Epidermal melanocyte (primary cell): ENCODE data around the gene CELF5.
"Not testable (repeated sequence)": the region's sequence is repeated elsewhere in the genome, so short reads cannot be mapped to it uniquely, and the experiment has no call there.

Experiments used
- DNase-seq: peaks from one replicate; pipeline ENCODE4 v3.0.0; 2011; ENCODE audit warnings: low spot score; ENCODE audit not compliant: insufficient read length

CELF5 gene

DNA sequence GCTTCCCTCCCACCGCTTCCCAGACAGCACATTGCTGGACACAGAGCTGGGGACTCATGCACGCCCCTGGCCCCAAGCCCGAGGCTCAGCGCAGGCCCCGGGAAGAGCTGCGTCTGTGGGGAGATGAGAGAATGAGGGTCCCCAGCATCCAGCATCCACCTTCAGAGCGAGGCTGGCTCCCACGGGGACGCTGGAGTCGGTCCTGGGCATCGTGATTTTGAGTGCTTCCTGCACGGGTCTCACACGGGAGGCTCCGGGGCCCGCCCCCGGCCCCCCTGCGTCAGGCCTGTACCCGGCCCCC lies 34.0 kb upstream of the CELF5 start:
- no peak for DNase-seq

DNA sequence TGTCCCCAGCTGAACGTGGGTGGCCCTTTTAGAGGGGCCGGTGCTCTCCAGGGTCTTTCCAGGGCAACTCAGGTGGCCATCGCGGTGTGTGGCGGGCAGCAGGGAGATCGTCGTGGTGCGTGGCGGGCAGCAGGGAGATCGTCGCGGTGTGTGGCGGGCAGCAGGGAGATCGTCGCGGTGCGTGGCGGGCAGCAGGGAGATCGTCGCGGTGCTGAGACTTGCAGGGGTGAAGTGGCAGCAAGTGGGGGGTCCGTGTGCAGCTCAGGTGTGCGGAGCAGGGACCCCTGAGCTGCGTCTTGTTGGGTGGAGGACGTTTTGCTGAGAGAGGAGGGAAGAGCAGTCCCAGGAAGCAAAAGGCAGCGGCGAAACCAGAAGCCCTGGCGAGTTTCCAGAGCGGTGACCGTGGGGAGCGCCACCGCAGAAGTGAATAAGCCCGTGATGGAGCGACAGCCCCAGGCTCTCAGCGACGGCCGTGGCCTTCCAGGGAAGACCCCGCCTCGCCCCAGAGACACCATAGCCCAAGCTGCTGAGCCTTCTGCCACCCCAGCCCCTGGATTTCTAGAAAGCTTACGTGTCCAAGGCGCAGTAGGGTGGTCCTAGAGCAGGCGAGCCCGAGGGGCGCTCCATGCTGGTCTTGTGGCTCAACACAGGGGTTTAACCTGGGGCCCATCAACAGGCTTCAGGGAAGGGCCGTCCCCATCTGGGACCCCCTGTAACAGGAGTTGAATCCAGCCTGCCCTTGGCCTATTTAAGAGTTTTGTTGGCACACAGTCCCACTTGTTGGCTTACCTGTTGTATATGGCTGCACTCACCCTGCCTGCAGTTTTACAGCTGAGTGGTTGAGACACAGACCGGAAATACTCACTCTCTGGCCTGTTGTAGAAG lies 33.3 kb upstream of the CELF5 start:
- DNase-seq: no peak

DNA sequence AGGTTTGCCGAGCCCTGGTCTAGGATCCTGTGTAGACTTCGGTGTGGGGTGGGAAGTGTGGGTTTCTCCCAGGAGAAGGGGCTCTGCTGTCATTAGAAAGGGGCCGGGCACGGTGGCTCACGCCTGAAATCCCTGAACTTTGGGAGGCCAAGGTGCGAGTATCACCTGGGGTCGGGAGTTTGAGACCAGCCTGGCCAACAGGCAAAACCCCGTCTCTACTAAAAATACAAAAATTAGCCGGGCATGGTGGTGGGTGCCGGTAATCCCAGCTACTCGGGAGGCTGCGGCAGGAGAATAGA lies 32.7 kb upstream of the CELF5 start:
- not testable (repeated sequence) for DNase-seq

DNA sequence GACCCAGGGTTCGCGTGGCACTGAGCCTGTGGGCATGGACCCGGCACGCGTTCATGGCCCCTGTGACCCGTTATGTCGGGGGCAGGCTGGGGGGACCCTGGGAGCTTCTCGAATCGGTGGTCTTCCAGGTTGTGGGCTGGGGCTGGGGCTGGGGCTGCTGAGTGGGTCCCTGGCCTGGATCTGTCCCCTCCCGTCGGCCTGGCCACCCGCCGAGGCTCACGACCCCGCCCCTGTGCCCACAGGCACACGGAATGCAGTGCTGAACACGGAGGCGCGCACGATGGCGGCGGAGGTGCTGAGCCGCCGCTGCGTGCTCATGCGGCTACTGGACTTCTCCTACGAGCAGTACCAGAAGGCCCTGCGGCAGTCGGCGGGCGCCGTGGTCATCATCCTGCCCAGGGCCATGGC lies 32.2 kb upstream of the CELF5 start:
- DNase-seq: no peak

DNA sequence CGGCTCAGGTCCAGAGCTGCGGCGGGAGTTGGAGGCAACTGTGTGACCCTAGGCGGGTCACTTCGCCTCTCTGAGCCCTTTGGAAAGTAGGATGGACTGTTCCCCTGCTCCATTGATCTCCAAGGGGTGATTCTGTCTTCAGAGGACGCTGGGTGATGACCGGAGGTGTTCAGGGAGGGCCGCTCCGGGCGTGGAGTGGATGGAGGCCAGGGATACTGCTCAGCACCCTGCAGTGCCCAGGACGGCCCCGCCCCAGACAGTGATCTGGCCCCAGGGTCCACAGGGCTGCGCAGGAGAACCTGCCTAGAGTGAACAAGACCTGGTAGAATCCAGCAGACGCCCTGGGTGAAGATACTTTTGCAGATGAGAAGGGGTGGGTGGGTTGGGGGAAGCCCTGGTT lies 31.8 kb upstream of the CELF5 start:
- no peak for DNase-seq

DNA sequence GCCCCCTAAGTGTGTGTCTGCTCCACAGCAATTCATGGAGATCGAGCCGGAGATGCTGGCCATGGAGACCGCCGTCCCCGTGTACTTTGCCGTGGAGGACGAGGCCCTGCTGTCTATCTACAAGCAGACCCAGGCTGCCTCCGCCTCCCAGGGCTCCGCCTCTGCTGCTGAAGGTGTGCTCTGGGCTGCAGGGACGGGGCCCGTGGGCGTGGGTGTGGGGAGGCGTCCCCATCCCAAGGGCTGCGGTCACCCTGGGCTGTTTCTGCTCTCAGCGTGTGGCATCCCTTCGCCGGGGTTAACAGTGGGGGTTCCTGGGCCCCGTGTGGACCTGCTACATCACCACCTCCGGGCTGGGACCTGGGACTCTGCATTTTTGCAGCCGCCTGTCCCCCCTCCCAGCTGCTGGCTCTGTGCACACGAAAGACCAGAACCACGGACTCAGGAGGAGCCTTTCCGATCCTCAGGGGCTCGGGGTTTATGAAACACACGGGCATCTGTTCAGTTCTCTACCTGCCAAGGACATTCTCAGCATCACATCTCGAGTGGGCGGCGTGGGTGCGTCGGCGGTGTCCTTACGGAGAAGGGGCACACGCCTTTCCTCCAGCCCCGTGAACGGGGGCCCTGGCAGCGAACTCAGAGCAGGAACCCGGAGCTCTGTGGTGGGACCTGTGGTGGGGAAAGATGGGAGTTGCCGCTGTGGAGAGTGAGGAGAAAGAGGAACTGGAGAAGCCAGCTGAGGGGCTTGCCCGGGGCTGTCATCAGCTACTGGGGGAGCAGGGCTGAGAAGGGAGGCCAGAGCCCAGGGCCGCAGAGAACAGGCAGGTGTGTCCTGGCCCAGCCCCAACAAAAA lies 31.0 kb upstream of the CELF5 start:
- no peak for DNase-seq

DNA sequence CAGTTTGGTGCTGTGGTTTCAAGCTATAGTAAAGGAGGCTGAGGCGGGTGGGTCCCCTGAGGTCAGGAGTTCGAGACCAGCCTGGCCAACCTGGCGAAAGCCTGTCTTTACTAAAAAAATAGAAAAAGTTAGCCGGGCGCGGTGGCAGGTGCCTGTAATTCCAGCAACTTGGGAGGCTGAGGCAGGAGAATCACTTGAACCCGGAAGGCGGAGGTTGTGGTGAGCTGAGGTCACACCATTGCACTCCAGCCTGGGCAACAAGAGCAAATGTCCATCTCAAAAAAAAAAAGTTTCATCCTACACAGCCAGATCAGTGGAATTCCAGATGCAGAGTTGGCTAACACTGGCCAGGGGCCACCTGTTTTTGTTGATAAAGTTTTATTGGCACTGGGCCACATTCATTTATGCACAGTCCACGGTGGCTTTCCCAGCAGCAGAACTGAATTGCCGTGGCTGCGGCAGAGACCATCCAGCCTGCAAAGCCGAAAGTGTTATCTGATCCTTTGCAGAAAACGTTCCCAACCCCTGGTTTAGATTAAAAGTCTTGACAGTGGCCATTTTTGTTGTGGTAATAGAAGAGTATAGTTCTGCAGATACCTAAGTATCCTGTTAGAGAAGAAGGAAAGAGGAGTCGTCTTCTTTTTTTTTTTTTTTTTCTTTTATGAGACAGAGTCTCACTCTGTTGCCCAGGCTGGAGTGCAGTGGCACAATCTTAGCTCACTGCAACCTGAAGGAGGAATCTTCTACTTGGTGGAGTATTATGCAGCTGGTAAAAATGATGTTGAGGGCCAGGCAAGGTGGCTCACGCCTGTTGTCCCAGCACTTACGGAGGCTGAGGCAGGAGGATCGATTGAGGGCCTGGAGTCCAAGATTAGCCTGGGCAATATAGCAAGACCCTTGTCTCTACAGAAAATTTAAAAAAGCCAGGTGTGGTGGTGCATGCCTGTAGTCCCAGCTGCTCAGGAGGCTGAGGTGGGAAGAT lies 30.1 kb upstream of the CELF5 start:
- no peak for DNase-seq

DNA sequence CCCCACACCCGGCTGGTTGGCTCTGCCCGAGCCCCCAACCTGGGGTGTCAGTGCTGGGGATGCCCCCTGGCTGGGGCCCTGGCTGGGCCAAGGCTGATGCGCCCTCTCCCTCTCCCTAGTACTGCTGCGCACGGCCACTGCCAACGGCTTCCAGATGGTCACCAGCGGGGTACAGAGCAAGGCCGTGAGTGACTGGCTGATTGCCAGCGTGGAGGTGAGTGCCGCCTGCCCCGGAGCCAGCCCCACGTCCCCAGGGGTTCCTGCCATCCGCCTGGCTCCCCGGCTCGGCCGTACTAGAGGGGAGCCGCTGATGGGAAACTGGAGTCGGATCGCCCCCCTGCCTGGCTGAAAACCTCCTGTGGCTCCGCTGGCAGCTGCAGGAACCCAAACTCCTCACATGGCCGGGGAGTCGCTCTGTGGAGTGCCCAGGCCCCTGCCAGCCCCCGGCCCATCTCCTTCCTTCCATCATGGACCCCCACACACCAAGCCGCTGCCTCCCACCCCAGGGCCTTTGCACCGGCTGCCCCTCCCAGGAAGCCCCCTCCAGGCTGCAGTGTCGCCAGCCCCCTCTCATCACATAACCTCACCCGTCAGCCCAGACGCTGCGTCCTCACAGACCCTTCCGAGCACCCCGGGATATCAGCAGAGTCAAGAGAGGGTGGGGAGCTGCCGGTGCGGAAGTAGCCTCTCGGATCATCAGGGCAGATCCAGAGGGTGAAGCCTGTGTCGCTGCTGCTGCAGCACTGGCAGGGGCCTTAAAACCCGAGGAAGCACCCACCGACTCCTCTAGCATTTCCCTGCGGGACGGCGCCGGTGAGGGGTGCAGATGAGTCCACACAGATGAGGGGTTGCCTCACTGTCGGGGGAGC lies 28.2 kb upstream of the CELF5 start:
- DNase-seq: no peak

DNA sequence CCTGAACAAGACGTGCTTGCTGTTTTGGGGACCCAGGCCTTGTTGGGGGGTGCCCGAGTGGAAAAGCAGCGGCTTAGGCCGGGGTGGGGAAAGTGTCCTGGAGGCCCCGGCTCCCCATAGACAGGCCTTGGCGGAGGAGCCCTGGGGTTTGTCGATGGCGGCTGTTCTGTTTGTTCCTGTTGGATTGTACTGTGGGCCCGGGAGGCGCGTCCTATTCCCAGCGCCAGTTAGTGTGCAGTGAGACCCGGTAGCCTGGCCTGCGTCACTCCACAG lies 27.6 kb upstream of the CELF5 start:
- DNase-seq: no peak

DNA sequence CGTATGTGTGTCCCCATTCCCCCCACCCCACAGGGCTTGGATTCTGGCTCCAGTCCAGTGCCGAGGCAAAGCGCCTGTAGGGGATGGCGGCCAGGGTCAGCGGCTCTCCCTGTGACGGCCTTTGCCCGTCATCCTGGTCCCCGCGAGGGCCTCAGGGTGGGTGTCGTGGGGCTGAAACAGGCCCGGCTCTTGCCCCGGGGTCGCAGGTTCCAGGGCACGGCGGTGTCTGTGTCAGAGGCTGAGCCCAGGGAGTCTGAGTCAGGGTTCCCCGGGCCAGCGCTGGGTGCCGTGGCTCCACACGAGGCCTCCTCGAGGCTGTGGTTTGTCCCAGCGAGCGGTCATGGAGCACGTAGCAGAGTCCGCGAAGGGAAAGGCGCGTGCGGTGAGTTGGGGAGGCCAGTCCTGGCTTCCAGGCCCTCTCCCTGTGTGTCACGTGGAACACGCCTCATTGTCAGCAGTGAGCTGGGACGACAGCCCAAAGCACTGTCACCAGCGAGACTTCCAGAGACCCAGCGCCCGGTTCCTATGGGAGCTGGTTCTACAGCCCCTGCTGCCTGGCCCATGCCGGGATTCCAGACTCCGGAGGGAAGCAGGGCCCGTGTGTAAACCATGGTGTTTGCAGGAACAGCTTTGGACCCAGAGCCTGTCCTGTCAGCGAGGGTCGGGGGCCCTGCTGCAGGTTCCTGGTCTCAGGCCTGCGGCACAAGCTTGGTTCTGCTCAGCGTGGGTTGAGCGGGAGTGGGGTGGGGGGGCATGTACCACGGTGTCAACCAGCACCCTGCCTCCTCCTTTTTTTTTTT lies 25.4 kb upstream of the CELF5 start:
- DNase-seq: no peak

DNA sequence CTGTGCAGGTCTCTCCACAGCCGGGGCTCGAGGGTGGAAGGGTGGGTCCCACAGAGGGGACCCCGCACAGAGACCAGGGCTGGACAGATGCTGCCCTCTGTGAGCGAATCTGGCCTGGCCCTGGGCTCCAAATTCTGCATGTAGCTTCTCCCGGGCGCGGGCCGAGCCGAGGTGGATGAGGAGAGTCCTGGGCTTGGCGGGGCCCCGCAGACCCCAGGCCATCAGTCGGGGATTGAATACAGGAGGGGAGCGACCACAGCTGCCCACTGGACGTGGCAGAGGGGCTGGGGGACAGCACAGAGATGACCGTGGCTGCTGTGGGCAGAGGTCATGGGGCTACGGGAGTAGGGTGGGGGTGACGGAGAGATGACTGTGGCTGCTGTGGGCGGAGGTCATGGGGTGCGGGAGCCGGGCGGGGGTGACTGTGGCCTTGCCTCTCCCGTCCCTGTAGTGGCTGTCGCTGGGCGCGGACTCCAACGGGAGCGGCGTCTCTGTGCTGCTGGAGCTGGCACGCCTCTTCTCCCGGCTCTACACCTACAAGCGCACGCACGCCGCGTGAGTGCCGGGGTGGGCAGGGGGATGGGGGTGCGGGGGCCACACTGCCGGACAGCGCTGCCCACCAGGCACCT lies 23.3 kb upstream of the CELF5 start:
- no peak for DNase-seq

DNA sequence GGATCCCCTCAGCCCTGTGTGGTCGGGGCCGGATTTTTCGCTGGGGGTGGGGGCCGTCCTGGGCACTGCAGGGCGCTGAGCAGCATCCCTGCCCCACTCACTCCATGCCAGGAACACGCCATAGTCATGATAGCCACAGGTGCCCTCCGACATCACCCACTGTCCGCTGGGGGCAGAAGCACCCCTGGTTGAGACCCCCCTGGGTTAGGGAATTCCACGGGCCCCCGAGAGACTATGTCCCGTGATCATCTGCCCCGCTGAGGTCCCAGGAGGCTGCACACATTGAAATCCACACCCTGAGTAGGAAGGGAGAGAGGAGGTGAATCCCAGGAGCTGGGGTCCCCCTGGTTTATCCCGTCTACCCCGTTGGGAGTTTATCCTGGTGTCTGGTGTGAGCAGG lies 22.6 kb upstream of the CELF5 start:
- DNase-seq: no peak

DNA sequence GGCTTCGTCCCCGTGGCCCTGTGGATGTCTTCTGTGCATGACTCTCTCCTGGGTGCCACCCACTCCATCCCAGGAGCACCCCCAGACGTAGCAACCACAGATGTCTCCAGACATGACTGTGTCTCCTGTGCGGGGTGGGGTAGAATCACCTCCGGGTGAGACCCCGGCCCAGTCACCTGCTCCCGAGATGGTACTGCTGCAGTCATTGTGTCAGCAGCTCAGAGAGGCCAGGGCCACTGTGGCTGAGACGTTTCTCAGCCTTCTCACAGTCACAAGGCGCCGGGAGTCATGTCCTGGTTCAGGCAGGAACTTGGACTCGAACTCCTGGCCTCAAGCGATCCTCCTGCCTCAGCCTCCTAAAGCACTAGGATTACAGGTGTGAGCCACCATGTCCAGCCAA lies 22.1 kb upstream of the CELF5 start:
- no peak for DNase-seq

DNA sequence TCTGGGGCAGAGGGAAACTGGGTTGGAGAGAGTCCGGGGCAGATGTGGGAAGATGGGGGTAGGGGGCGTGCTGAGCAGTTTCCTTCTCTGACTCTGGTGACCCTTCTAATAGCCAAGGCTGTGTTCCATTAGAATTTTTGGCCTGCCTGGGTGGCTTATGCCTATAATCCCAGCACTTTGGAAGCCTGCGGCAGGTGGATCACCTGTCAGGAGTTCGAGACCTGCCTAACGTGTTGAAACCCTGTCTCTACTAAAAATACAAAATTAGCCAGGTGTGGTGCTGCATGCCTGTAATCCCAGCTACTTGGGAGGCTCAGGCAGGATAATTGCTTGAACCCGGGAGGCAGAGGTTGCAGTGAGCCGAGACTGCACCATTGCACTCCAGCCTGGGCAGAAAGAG lies 21.6 kb upstream of the CELF5 start:
- DNase-seq: not testable (repeated sequence)

DNA sequence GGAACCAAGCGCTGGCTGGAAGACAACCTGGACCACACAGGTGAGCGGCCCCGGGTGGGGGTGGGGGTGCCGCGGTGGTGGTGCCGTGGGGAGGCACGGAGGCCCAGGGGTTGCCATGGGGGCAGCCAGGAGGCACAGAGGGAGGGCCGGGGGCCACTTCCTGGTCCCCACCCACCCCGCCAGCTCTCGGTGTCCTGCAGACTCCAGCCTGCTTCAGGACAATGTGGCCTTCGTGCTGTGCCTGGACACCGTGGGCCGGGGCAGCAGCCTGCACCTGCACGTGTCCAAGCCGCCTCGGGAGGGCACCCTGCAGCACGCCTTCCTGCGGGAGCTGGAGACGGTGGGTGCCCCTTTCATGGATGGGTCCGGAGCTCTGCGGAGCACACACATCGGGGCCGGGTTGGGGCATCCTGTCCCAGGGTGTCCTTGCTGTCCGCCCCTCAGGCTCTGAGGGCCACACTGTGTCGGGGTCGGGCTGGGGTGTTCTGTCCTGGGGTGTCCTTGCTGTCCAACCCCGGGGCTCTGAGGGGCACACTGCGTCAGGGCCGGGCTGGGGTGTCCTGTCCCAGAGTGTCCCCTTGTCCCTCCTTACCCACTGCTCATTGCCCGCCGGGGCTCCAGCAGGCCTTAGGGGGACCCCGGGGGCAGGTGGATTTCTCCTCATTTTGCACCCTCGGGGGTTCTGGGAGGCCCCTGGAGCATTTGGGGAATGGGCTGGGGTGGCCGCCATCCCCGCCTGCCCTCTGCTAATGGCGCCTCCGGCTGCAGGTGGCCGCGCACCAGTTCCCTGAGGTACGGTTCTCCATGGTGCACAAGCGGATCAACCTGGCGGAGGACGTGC lies 20.4 kb upstream of the CELF5 start:
- DNase-seq: no peak

DNA sequence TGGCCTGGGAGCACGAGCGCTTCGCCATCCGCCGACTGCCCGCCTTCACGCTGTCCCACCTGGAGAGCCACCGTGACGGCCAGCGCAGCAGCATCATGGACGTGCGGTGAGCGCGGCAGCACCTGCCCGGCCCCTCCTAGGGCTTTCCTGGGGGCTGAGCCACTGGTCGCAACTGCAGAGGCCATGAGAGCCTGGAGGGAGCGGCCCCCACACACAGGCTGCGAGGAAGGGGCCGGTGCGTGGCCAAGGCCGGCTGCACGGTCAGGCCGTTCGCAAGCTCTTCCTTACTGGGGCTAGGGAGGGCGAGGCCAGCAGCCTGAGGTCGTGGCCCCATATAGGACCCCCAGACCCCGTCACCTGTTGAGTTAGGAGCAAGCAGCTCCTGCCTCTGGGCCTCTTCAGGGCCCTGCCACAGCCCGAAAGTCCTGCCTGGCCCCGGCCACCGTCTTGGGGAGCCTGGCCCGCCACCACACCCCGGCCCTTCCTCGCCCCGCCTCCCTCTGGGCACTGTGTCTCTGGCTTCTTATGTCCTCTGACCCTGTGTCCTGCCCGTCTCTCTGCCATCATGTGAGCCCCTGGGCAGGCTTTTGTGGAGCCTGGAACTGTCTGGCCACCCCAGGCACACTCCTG lies 19.7 kb upstream of the CELF5 start:
- no peak for DNase-seq

DNA sequence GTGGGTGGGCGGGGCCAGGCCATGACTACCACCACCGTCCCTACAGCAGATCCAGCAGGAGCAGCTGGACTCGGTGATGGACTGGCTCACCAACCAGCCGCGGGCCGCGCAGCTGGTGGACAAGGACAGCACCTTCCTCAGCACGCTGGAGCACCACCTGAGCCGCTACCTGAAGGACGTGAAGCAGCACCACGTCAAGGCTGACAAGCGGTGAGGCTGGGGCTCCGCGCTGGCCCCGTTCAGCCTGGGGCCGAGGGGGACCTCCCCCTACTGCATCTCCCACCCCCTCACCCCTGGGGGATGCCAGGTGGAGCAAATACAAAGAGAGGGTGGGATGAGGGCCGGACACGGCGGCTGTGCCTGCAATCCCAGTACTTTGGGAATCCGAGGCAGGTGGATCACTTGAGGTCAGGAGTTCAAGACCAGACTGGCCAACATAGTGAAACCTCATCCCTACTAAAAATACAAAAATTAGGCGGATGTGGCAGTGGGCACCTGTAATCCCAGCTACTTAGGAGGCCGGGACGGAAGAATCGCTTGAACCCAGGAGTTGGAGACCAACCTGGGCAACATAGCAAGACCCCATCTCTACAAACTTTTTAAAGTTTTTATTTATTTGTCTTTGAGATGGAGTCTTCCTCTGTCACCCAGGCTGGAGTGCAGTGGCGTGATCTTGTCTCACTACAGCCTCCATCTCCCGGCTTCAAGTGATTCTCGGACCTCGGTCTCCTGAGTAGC lies 18.1 kb upstream of the CELF5 start:
- no peak for DNase-seq
